GM19043 (cell line): ENCODE data around the gene NAPSA.
"Not testable (repeated sequence)": the region's sequence is repeated elsewhere in the genome, so short reads cannot be mapped to it uniquely, and the experiment has no call there.

Experiments used
- ATAC-seq: cut with Tn5 transposase; IDR thresholded peaks from one replicate; pipeline ENCODE4 v1.9.1; 2021; ENCODE audit warnings: low read depth; ENCODE audit not compliant: unreplicated experiment

NAPSA gene

DNA sequence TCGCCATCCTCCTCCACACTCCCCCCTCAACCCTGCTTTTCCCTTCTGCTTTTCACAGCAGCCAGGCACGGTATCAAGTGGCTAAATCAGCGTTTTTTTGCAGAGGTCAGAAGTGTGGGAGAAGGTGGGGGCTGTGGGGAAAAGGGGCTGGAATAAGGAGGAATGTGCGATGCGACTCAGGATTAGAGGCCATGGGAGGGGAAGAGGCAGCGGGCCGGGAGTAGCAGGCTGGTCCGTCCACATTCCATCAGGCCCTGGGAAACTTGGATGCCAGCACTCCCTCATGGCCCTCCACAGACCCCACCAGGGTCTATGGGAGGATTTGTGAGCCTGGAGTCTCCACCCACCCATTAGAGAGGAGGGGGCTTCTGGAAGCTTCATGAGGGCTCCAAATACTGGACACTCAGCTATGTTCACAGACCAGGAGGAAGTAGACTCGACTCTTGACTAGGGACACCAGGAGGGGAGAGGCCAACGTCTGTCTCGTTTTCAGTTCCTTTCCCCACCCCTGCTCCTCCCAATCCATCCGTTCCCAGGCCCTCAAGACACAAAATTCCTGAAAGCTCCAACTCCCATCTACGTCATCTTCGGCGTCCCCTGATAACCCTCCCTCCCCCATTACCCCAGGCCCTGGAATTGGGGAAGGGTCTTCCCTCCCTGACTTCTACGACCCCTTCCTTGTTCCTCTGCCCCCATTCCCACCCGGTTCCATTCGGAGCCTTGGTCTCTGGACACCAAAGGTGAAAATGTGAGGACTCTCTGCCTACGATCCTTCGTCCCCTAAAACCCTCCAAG is 33.0 kb downstream of the NAPSA start:
- no peak for ATAC-seq

DNA sequence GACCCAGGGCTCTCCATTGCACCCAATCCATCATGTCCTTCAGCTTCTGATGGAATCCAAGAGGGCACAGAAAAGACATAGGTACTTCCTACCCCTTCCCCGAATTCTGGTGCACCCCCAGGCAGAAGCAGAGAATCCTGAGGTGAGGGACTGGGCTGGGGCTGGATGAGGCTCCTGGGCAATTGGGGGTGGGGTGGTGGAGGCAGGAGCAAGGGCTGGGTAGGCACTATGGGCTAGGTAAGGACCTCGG is 33.5 kb downstream of the NAPSA start:
- ATAC-seq, result no peak

DNA sequence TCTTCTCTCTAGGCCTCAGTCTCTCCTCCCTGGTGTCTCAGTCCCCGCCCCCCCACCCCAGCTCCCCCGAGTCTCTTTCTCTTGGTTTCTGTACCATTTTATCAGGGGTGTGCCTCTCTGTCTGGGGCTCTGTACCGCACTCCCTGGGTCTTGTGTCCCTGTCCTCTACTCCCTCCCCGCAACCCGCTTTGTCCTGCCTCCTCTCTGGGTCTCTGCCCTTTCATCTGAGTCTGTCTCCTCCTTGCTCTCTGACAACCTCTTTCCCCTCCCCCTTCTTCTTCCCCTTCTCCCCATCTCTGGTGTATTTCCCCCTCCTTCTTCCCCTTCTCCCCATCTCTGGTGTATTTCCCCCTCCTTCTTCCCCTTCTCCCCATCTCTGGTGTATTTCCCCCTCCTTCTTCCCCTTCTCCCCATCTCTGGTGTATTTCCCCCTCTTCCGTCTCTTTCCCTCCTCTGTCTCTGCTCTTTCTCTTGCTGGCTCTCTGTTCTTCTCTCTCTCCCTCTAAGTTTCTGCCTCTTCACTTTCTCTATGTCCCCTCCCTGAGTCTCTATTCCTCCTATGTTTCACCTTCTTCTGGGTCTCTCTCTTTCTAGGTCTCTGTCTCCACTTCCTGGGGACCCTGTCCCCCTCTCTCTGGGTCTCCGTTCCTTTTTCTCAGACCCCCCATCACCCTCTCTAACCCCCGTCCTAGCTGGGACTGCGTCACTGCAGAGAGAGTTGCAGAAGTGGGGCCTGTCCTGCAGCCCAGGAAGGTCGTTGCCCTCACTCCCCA is 34.0 kb downstream of the NAPSA start:
- no peak for ATAC-seq

DNA sequence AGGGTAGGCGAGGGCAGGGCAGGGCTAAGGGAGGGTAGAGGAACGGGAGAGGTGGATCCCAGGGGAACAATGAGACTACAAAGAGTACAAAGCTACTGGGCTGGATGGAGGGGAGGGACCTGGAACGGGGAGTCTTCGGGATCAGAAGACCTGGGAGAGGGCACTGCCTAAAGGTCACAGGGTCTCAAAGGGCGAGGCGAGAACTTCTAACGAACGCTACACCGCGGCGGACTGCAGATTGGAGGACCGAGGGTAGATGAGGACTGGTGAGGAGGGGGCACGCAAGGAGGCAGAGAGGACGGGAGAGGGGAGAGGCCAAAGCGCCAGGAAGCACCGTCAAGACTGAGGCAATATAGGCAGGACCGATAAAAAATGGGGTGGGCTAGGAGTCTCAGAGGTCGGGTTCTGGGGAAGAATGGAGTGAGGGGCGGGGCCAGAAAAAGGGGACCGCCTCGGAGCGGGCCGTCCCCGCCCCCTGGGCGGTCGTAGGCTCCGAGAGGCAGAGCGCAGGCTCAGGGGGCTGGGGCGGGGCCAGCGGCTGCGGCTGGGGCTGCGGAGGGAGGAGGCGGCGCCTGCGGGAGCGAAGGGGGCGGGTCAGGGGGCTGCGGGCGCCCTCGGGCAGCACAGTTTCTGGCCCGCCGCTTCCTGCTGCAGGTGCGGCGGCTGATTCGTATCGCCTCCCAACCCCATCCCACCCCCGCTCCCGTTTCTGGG is 34.9 kb downstream of the NAPSA start:
- ATAC-seq, result no peak

DNA sequence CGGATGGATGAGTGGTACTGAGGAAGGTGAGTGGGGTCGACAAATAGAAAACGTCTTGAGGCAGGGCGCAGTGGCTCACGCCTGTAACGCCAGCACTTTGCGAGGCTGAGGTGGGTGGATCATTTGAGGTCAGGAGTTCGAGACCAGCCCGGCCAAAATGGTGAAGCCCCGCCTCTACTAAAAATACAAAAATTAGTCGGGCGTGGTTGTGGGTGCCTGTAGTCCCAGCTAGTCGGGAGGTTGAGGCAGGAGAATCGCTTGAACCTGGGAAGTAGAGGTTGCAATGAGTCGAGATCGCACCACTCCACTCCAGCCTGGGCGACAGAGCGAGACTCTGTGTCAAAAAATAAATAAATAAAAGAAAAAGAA is 35.5 kb downstream of the NAPSA start:
- not testable (repeated sequence) for ATAC-seq

DNA sequence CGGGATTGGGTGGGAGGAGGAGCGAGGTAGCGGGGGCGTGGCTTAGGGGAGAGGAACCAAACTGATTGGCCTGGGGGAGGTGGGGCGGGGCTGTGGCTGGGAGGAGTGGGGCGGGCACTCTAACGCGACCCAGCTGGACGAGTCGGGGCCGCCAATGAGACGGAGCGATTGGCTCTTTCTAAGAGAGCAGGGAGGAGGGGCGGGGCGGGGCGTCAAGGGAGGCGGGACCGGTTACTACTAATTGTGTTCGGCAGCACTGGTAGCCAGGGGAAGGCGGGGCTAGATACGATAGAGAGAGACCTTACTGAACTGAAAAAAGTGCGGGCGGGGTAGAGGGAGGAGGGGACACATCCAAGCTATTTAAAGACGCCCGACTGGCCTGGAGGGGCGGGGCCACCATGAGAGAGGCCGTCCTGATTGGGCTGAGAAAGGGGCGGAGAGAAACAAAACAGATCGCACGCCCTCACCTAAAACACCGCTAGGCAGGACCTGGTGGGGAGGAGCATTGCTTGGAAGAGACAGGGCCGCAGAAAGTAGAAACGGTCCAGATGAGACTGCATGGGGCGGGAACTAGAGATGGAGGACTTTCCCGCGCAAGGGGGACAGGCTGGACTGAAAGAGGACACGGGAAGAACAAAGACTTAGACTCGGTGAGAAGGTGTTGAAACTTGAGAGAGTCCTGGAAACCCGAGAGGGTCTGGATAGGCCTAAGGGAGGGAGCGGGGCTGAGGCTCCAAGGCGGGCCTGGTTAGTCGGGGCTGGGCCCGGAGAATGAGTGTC is 36.1 kb downstream of the NAPSA start, which contains the start of gene KCNC3:
TSS of gene KCNC3 (minus strand) at position 232 of the 780 bp plus-strand sequence. CDS start 295 bp downstream, outside the sequence.
- peak; percentile 49 for ATAC-seq

DNA sequence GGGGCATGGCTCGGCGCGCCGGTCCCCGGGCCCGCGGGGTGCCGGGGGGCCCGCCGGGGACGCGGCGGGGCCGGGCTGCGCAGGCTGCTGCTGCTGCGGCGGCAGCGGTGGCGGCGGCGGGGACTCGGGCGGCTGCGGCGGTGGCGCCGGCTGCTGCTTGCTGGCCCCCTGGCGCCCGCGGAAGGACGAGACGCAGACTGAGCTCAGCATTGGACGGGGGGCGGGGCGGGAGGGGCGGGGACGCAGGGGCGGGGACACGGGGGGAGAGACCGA is 36.6 kb downstream of the NAPSA start:
- peak; percentile 2 for ATAC-seq

DNA sequence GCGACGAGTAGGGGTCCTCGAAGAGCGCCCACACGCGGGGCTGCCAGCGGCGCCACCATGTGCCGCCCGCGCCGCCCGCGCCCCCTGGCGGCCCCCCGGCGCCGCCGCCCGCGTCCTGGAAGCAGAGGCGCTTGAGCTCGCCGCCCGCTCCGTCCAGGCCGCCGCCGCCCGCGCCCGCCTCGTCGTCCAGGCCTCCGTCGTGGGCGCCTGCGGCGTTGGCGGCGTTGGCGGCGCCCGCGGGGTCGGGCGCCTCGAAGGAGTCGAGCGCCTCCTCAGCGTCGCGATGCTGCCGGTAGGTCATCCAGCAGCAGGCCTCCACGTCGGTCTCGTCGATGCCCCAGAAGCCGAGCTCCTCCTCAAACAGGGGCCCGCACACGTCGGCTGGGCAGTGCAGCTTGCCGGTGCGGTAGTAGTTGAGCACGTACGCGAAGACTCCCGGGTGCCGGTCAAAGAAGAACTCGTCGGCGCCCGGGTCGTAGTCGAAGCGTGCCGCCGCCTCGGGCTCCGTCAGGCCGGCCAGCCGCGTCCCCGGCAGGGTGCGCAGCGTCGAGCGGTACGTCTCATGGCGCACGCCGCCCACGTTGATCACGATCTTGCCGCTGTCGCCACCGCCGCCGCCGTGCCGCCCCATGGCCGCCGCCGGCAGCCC is 37.1 kb downstream of the NAPSA start:
- ATAC-seq, result no peak

DNA sequence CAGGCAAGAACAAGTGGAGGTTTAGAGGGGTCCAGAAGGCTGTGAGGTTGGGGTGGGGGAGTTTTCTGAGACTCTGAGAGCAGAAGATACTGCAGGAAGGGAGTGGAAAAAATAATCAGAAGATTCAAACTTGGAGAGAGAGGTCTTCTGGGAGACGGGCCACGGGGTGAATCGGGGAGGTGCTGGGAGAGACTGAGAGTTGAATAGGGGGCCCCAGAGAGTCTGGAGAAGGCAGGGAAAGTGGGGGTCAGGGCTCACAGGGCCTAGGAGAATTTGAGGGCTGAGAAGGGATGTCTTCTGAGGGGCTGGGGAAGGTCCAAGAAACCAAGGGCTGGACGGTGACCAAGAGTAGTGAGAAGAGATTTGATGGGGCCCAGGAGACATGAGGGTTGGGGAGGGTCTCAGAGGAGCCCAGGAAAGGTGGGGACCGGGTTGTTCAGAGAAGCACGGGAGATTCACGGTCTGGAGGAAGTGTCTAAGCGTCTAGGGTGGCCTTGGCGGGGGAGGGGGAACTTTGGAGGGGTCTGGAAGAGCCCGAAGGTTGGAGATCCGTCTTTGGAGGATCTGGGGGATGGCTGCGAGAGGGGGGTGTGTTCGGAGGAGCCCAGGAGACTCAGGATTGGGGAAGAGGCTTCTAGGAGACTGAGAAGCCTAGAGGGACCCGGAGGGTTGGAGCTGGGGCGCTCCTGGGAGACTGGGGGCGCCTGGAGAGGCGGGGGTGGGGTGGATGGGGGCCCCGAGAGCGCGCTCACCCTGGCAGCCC is 37.8 kb downstream of the NAPSA start:
- ATAC-seq, result no peak

DNA sequence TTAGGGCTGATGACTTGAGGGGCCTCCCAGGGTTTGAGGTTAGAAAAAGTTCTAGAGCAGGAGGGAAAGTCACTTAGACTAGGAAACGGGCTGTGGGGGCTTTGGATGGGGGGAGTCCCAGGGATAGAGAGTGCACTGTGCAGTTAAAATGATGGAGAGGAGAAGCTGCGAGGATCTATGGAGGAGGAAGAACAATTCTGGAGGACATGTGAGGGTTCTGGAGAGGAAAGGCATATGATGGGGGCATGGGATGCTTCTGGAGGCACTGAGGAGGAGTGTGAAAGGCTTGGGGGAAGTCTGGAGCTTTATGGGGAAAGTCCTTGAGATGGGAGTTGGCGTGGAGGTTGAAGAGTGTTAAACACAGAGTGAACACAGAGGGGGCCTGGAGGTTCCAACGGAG is 38.4 kb downstream of the NAPSA start:
- ATAC-seq, result no peak

DNA sequence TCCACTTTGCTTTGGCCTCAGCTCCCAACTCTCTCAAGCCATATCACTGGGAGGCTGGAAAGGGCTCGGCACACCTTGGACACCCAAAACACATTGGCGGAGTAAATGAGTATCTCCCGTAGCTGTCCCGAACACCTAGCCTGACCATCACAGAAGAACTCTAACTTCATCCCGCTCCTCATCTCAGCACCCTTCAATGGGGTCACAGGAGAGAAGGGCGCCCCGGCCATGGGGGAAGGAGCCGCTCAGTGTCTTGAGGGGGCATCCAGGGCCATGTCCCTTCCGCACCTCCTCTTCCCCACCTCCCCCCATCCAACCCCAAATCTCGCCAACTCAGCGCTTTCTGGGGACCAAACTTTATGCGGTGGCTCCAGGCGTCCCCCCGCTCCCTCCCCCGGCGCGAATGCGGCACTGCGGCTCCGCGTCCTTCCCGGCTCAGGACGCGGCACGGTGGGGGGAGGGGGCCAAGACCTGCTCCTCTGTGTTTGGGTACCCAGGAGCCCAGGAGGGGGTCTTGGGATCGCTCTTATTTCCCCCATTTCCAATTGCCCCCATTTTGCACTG is 39.3 kb downstream of the NAPSA start:
- ATAC-seq, result no peak

DNA sequence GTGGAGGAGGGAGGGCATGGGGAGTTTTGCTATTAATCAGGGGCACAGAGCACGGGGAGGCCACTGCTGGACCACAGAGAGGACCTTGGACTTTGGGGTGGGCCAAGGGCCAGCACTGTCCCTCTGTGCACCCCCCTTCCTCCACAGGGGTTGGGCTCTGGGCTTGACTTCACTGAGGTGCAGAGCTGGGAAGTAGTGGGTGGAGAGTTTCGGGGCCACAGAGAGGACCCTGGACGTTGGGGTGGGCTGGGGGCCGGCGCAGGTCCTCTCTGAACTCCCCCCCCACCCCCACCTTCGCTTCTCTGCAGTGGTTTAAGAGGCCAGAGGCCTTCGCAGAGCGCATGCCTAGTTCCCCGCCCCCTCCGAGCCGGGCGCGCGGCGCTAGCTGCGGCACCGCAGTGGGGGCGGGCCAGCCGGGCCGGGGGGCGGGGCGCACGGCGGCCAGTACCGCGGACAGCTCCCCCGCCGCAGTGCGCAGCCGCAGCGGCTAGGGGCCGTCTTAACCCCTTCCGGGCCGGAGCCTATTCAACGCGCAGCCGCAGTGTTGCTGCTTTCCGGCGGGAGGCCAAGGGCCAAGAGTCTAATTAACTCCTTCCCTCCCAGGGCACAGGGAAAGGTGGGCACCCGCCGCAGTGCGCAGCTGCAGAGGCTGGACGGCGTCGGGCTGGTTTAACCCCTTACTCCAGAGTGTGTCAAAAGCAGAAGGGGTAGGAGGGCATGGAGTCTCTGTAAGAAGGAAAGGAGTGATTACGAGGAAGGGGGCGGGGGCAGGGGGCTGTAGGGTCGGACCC is 39.9 kb downstream of the NAPSA start:
- ATAC-seq, result no peak

DNA sequence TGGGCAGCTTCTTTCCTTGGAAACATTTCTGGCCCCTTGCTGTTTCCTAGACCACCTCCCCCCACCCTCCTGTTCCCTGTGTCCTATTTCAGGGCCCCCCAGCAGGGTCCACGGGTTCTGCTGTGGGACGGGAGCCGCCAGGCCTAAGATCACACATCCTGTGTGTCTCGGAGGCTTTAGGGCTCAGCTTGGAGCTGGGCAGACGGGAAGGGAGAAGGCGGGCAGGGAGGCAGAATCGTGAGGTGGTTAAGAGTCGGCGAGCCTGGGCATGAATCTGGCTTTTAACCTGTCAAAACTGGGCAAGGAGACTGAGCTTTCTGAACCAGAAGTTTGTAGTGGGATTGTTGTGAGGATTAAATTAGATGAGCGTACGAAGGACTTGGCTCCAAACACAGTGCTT is 41.1 kb downstream of the NAPSA start:
- ATAC-seq, result no peak

DNA sequence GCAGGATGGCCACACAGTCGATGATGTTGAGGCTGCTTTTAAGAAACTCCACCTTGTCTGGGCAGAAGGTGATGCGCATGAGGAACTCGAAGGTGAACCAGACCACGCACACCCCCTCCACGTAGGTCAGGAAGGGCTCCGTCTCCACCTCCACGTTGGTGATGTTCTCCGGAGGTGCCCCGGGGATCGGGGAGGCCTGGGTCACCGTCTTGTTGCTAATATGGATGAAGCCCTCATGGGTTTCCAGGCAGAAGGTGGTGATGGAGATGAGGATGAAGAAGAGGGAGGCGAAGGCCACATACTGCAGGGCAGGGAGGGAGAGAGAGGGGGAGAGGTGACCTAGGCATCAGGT is 41.7 kb downstream of the NAPSA start:
- no peak for ATAC-seq

DNA sequence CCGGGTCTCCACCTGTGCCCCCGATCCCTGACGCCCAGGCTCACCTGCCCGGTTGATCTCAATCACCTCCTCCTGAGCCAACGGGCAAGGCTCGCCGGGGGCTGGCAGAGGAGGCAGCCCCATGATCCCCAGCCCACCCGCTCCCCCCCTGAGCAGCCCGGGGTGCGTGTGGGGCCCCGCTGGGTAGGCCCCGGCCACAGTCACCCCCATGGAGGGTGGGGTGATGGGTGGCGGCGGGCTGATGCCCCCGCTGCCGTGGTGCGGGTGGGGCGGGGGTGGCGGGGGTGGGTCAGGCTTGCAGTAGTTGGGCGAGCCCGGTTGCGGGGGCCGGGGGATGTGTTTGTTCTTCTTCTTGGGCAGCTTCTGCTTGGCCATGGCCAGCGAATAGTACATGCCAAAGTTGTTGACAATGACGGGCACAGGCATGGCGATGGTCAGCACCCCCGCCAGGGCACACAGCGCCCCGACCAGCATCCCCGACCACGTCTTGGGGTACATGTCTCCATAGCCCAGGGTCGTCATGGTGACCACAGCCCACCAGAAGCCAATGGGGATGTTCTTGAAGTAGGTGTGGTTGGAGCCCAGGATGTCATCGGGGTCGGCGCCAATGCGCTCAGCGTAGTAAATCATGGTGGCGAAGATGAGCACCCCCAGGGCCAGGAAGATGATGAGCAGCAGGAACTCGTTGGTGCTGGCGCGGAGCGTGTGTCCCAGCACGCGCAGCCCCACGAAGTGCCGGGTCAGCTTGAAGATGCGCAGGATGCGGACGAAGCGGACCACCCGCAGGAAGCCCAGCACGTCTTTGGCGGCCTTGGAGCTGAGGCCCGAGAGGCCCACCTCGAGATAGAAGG is 42.3 kb downstream of the NAPSA start:
- no peak for ATAC-seq

DNA sequence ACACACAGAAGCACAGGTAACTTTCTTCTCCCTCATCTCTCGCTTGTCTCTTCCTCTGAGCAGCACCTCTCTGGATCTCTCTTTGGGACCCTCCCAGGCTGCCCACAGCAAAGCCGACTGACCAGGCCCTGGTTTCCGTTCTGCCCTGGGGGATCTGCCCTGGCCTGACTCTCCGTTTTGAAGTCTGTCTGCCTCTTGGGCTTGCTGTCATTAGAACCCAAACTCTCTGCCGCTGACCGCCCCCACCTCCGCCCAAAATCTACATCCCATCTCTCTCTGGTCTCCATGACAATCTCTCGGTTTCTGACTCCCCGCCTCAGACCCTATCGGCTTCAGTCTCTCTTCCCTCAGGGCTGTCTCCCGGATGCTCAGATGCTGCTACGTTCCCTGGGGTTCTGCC is 43.2 kb downstream of the NAPSA start:
- ATAC-seq, result no peak

DNA sequence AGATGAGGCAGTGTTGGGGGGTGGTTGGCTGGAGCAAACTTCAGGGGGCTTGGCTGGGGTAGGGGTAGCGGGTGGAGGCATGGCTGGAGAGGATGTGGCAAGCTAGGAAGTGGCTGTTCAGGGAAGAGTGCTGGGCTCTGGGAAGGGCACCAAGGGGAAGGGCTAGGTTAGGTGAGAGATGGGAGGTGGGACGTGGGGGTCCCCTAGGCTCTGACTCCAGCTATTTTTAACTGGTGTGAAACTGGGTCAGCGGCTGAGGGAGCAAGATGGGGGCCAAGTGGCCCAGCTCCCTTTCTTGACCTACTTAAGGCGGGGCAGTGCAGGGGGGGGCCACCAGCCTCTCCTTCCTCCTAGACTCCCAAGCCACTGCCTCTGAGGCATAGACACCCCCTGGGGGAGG is 43.6 kb downstream of the NAPSA start:
- ATAC-seq, result no peak

DNA sequence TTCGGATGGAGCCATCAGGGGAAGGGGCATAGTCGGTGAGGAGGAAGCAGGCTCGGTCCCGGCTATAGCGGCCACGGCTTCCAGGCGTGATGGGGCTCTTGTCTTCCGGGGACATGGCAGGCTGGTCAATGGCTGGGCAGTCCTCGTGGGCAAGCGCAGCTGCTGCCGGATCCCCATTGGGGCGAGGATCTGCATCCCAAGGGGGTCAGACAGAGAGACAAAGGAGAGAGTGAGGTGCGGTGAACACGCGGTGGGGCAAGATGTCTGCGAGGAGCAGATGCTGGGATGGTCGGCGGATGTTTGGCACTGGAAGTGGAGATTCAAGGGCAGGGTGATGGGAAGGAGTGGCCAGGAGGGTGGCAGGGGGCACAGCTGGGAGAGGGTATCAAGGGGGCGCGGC is 44.8 kb downstream of the NAPSA start:
- no peak for ATAC-seq
